Natural killer cell (primary cell): Measurements from ENCODE around the gene FLOT1. TPM values are rescaled to one million over a fixed set of nuclear protein-coding genes. Genes with fewer than 3 reads are reported as not detected.

ENCODE experiments used
- ATAC-seq, 3 donors: fragments of 150-1000 bp in 2 of 3; fragments of 200-7000 bp in 1 of 3; cut with Tn5 transposase; 1 replicate in 1 of 3; 2 replicates in 2 of 3; pipeline ENCODE4 v1.10.0; 2021; ENCODE audit warnings: mild to moderate bottlenecking in 2 of 3, moderate library complexity in 2 of 3
- DNase-seq, 2 donors: peaks; one replicate each; pipeline versions ENCODE4 v3.0.0 to v3.0.0-alpha.2; 2013 to 2021; ENCODE audit warnings: mixed read lengths in 1 of 2
- H3K27ac ChIP-seq: one replicate; pipeline ENCODE4 v1.5.1; 2013; ENCODE audit warnings: mild to moderate bottlenecking, low read length
- H3K27me3 ChIP-seq: one replicate; pipeline ENCODE4 v1.6.1; 2013; ENCODE audit warnings: low read length; ENCODE audit not compliant: control insufficient read depth, insufficient read depth
- H3K36me3 ChIP-seq: one replicate; pipeline ENCODE4 v1.6.1; 2013; ENCODE audit warnings: low read length; ENCODE audit not compliant: control insufficient read depth, insufficient read depth
- H3K4me1 ChIP-seq: one replicate; pipeline ENCODE4 v1.6.1; 2013; ENCODE audit warnings: low read length; ENCODE audit not compliant: control insufficient read depth, insufficient read depth
- H3K4me3 ChIP-seq: one replicate; pipeline ENCODE4 v1.5.1; 2013; ENCODE audit warnings: low read length
- H3K9me3 ChIP-seq: one replicate; pipeline ENCODE4 v1.6.1; 2013; ENCODE audit warnings: low read length; ENCODE audit not compliant: control insufficient read depth, insufficient read depth
- H3K27ac Mint-ChIP-seq, 2 donors: one replicate each; pipeline ENCODE4 v1.8.0; 2022; ENCODE audit warnings: mild to moderate bottlenecking in 2 of 2, mixed read lengths in 2 of 2, moderate library complexity in 1 of 2
- H3K27me3 Mint-ChIP-seq, 2 donors: one replicate each; pipeline ENCODE4 v1.8.0; 2022; ENCODE audit warnings: low read depth in 2 of 2, mixed read lengths in 2 of 2
- H3K36me3 Mint-ChIP-seq: one replicate; pipeline ENCODE4 v1.8.0; 2022; ENCODE audit warnings: mixed read lengths
- H3K4me1 Mint-ChIP-seq, 2 donors: one replicate each; pipeline ENCODE4 v1.8.0; 2022; ENCODE audit warnings: mixed read lengths in 2 of 2
- H3K4me3 Mint-ChIP-seq: one replicate; pipeline ENCODE4 v1.8.0; 2022; ENCODE audit warnings: mild to moderate bottlenecking, moderate library complexity, mixed read lengths
- H3K9me3 Mint-ChIP-seq, 2 donors: one replicate each; pipeline ENCODE4 v1.8.0; 2022; ENCODE audit warnings: mixed read lengths in 2 of 2
- WGBS: methylation state at CpG from one replicate; pipeline ENCODE4 v1.1.7; 2013; ENCODE audit warnings: missing lambda C conversion rate; ENCODE audit not compliant: insufficient coverage; 5-methylcytosine and 5-hydroxymethylcytosine counted together
- intact Hi-C: fragments of 100-400 bp; cut with micrococcal nuclease; formaldehyde crosslinking; loops from one replicate; pipeline ENCODE4 v1.14.2; 2022
- total RNA-seq, 4 donors: library from RNA; stranded (reverse); fragments of 120-200 nt in 1 of 4; gene quantifications; one replicate each; pipeline versions ENCODE4 v1.2.3 to v1.2.4, GENCODE V29; 2013 to 2022
- TF ChIP-seq, protein P1 (sequence below): fragments of 200-600 bp; IDR thresholded peaks from one replicate; pipeline ENCODE4 v1.8.0; 2022; ENCODE audit warnings: antibody characterized with exemption

The FLOT1 gene
- total RNA-seq, 3 donors from 2014 or later (not counting 1 experiment from before 2014, with no cell fraction given): 73.1 to 113 (median 94.2) TPM

- Histone ChIP-seq H3K4me3 (no peak overlapping the region), H3K4me1 (peaks cover 34% of the 10 kb centered on the region), H3K27me3 (no peaks in the 10 kb centered on the region), H3K36me3 (peaks cover 31% of the 10 kb centered on the region), H3K27ac (peak overlapping the region; percentile 62), H3K9me3 (no peaks in the 10 kb centered on the region)
- Mint-ChIP-seq H3K9me3 (no peaks in the 10 kb centered on the region), H3K4me1 (peaks cover 38 to 53% of the 10 kb centered on the region in 2 donors), H3K4me3 (peak overlapping the region; percentile 60), H3K36me3 (no peaks in the 10 kb centered on the region), H3K27me3 (no peaks in the 10 kb centered on the region), H3K27ac (peak overlapping the region; percentile 81 to 93)
- DNase-seq: no peak
- 72% methylated on average over 7 of the region's 7 CpGs for WGBS
- no peak for ATAC-seq
- intact Hi-C loops: no loop called here
- TF ChIP-seq, protein P1, sequence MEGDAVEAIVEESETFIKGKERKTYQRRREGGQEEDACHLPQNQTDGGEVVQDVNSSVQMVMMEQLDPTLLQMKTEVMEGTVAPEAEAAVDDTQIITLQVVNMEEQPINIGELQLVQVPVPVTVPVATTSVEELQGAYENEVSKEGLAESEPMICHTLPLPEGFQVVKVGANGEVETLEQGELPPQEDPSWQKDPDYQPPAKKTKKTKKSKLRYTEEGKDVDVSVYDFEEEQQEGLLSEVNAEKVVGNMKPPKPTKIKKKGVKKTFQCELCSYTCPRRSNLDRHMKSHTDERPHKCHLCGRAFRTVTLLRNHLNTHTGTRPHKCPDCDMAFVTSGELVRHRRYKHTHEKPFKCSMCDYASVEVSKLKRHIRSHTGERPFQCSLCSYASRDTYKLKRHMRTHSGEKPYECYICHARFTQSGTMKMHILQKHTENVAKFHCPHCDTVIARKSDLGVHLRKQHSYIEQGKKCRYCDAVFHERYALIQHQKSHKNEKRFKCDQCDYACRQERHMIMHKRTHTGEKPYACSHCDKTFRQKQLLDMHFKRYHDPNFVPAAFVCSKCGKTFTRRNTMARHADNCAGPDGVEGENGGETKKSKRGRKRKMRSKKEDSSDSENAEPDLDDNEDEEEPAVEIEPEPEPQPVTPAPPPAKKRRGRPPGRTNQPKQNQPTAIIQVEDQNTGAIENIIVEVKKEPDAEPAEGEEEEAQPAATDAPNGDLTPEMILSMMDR: no peak
Observed at GRCh38 chr6:30712441-30712945, 30.0 kb downstream of the FLOT1 start.

- intact Hi-C loops: no loop called here
- Histone ChIP-seq H3K4me3 (no peak overlapping the region), H3K36me3 (peaks cover 35% of the 10 kb centered on the region), H3K27me3 (no peaks in the 10 kb centered on the region), H3K4me1 (peaks cover 33% of the 10 kb centered on the region), H3K27ac (peak overlapping the region; percentile 62), H3K9me3 (no peaks in the 10 kb centered on the region)
- no peak for DNase-seq
- TF ChIP-seq, protein P1: no peak
- Mint-ChIP-seq H3K9me3 (no peaks in the 10 kb centered on the region), H3K4me1 (peaks cover 32 to 47% of the 10 kb centered on the region in 2 donors), H3K27me3 (no peaks in the 10 kb centered on the region), H3K27ac (peak overlapping the region; percentile 81 to 93), H3K4me3 (peak overlapping the region; percentile 60), H3K36me3 (no peaks in the 10 kb centered on the region)
- peak; percentile 78 to 82 (median 81) for ATAC-seq
- 17% methylated on average over 1 of the region's 1 CpG for WGBS
Observed at GRCh38 chr6:30711758-30712380, 30.6 kb downstream of the FLOT1 start.

DNA sequence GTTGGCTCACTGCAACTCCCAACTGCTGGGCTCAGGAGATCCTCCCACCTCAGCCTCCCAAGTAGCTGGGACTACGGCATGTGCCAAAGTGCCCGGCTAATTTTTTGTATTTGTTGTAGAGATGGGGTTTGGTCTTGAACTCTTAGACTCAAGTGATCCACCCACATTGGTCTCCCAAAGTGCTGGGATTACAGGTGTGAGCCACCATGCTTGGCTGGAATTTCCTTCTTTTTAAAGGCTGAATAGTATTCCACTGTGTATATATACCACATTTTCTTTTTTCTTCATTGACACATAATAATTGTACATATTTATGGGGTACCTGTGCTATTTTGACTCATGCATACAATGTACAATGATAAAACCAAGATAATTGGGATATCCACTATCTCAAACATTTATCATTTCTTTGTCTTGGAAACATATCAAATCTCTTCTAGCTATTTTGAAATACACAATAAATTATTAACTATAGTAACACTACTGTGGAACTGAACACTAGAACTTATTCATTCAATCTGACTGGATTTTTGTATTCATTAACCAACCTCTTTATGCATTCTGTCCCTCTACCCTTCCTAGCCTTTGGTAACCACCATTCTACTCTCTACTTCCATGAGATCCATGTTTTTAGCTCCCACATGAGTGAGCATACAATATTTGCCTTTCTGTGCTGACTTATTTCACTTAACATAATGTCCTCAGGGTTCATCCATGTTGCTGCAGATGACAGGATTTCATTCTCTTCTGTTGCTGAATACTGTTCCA, 33.2 kb downstream of the FLOT1 start:
- Histone ChIP-seq H3K27ac (no peak overlapping the region), H3K4me1 (peaks cover 26% of the 10 kb centered on the region), H3K4me3 (no peak overlapping the region), H3K27me3 (no peaks in the 10 kb centered on the region), H3K9me3 (no peaks in the 10 kb centered on the region), H3K36me3 (peaks cover 39% of the 10 kb centered on the region)
- Mint-ChIP-seq H3K36me3 (no peaks in the 10 kb centered on the region), H3K27me3 (no peaks in the 10 kb centered on the region), H3K9me3 (no peaks in the 10 kb centered on the region), H3K4me3 (no peak overlapping the region), H3K4me1 (peaks cover 18 to 37% of the 10 kb centered on the region in 2 donors), H3K27ac (no peak overlapping the region)
- WGBS: no CpG with 5 or more reads among the region's 2 CpGs
- ATAC-seq: no peak
- TF ChIP-seq, protein P1: no peak
- no peak for DNase-seq
- intact Hi-C loops: no loop called here
